Sigmoid colon (tissue), 7 donors: ENCODE measurements around the gene CFAP58. TPM values are rescaled to one million over a fixed set of nuclear protein-coding genes. Genes with fewer than 3 reads are reported as not detected.

Experiments
- DNase-seq: peaks from one replicate; pipeline ENCODE4 v3.0.0-alpha.2; 2019
- H3K27ac ChIP-seq, 4 donors: fragments of 200-600 bp; sonication (generic); one replicate each; pipeline ENCODE4 v1.5.1; 2016 to 2019; ENCODE audit warnings: mild to moderate bottlenecking in 1 of 4
- H3K27me3 ChIP-seq, 3 donors: fragments of 200-600 bp; sonication (generic); one replicate each; pipeline ENCODE4 v1.5.1; 2019; ENCODE audit warnings: mild to moderate bottlenecking in 1 of 3
- H3K36me3 ChIP-seq, 4 donors: fragments of 200-600 bp; sonication (generic); one replicate each; pipeline ENCODE4 v1.5.1; 2016 to 2019
- H3K4me1 ChIP-seq, 4 donors: fragments of 200-600 bp; sonication (generic); one replicate each; pipeline ENCODE4 v1.5.1; 2017 to 2019
- H3K4me3 ChIP-seq, 4 donors: fragments of 200-600 bp; sonication (generic); one replicate each; pipeline ENCODE4 v1.5.1; 2017 to 2019; ENCODE audit warnings: mild to moderate bottlenecking in 2 of 4, moderate library complexity in 1 of 4
- H3K9me3 ChIP-seq, 4 donors: fragments of 200-600 bp in 3 of 4; sonication (generic) in 3 of 4; one replicate each; pipeline versions ENCODE4 v1.5.1 to v1.6.1; 2013 to 2019
- EP300 ChIP-seq, 4 donors: sonication (generic); formaldehyde crosslinking; IDR thresholded peaks; one replicate each; pipeline ENCODE4 v1.6.1; 2017; ENCODE audit warnings: antibody characterized with exemption in 4 of 4
- POLR2A ChIP-seq, 2 donors: fragments of 450-650 bp; IDR thresholded peaks; one replicate each; pipeline ENCODE4 v1.6.1; 2016; ENCODE audit warnings: antibody characterized with exemption in 2 of 2, mild to moderate bottlenecking in 2 of 2, moderate library complexity in 2 of 2
- POLR2AphosphoS5 ChIP-seq, 4 donors: sonication (generic); formaldehyde crosslinking; IDR thresholded peaks; one replicate each; pipeline ENCODE4 v1.6.1; 2017; ENCODE audit warnings: antibody characterized with exemption in 4 of 4
- WGBS, 2 donors: extraction: QIAGEN DNeasy Blood & Tissue Kit; methylation state at CpG; one replicate each; pipeline ENCODE4 v1.1.7; 2013; 5-methylcytosine and 5-hydroxymethylcytosine counted together
- intact Hi-C: fragments of 100-400 bp; cut with DNase I; formaldehyde crosslinking; loops from one replicate; pipeline ENCODE4 v1.15.1; 2023
- polyA plus RNA-seq, 3 donors: library from polyadenylated mRNA; stranded (reverse); fragments of 200-250 nt; gene quantifications; one replicate each; pipeline ENCODE4 v1.2.3, GENCODE V29; 2013
- total RNA-seq, 4 donors: library from RNA; depleted of rRNA; stranded (reverse); fragments of >200 nt; gene quantifications; one replicate each; pipeline ENCODE4 v1.1.0, GENCODE V29; 2016
- TF ChIP-seq, protein P1 (sequence below), 4 experiments: fragments of 450-650 bp in 3 of 4; fragments of 200-600 bp in 1 of 4; IDR thresholded peaks; one replicate each; pipeline ENCODE4 v1.5.1; 2016 to 2019; ENCODE audit warnings: antibody characterized with exemption in 4 of 4, mild to moderate bottlenecking in 3 of 4, moderate library complexity in 2 of 4
- donor health status: healthy with polysubstance abuse.
- donor health status: Bipolar disorder and iron deficiency.
- donor health status: healthy.

Gene CFAP58
- total and polyA plus RNA-seq, 7 donors = 0.09 to 1.1 (median 0.55) TPM; not detected in 2

DNA sequence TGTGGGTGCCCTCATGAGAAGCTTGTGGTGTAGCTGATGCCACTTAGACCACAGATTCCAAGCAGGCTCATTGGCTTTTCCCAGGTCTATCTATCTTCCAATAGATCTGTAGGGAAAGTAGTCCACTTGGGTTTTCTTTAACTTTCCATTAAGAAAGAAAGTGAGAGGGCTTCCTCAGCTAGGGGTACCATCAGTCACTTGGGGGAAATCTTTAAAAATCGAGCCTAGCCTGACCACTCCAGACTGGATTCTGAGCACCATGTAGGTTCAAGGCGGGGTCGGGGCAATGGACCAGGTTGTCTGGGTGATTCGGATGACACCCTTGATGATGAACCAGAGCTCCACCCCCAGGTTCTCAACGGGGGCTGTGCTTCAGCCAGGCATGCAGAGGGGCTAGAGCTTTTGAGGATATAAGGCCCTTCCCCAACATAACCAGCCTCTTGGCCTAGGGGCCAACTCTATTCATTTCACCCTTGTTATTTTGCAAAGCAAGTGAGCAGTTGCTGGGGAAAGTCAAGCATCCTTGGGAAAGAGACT, 42.4 kb upstream of the CFAP58 start:
- TF ChIP-seq, protein P1, sequence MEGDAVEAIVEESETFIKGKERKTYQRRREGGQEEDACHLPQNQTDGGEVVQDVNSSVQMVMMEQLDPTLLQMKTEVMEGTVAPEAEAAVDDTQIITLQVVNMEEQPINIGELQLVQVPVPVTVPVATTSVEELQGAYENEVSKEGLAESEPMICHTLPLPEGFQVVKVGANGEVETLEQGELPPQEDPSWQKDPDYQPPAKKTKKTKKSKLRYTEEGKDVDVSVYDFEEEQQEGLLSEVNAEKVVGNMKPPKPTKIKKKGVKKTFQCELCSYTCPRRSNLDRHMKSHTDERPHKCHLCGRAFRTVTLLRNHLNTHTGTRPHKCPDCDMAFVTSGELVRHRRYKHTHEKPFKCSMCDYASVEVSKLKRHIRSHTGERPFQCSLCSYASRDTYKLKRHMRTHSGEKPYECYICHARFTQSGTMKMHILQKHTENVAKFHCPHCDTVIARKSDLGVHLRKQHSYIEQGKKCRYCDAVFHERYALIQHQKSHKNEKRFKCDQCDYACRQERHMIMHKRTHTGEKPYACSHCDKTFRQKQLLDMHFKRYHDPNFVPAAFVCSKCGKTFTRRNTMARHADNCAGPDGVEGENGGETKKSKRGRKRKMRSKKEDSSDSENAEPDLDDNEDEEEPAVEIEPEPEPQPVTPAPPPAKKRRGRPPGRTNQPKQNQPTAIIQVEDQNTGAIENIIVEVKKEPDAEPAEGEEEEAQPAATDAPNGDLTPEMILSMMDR (IDR thresholded peaks at IDR 0.05) = no peak
- peak in 1 of 4 donors; percentile 1 for TF ChIP-seq POLR2AphosphoS5 (IDR thresholded peaks at IDR 0.05)
- peak; percentile 55 for DNase-seq
- intact Hi-C loops = no loop called here
- no peak overlapping the region for H3K27ac ChIP-seq
- H3K4me3 ChIP-seq = no peak overlapping the region
- H3K9me3 ChIP-seq = no peaks in the 10 kb centered on the region
- no peaks in the 10 kb centered on the region for H3K27me3 ChIP-seq
- 86% methylated on average over 5 of the region's 5 CpGs for WGBS, 2 donors
- peaks cover 0 to 12% (median 3%) of the 10 kb centered on the region in 4 donors for H3K4me1 ChIP-seq
- H3K36me3 ChIP-seq = peaks cover 19 to 49% (median 35%) of the 10 kb centered on the region in 4 donors

DNA sequence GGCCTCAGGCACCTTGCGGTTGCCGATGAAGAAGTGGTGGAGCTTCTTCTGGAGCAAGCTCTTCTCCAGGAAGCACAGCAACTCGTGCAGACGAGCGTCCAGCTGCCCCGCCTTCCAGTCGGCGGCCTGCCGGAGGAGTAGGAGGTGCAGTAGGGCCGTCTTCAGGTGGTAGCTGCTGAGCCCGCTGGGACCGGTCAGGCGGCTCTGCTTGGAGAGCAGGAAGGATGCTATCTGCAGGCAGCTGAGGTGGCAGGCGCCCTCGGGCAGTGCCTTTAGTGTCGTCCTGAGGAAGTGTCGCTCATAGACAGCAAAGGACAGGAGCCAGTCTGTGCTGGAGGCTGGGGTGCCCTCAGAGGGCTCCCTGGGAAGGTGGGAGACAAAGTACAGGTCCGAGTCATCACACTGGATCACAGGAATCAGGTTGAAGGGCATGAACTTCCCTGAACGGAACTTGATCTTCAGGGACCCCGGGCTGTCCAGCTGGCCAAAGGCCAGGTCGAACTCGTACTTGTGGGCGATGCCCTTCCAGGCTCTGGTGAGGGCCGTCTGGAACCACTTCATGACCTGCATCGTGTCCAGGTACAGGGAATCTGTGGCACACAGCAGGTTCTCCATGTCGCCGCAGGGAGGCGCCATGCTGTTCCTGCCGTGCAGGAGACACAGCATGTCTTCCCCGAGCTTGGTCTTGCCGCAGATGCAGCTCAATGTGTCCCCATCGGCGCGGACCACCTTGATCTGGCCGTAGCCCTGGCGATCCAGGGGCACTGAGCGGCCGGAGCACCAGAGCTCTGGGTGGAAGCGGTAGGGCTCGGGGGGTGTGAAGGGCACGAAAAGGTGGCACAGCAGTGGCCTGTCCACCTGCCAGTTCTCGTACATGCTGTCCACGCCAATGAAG, 38.8 kb upstream of the CFAP58 start:
- Histone ChIP-seq H3K4me3 (no peak overlapping the region), H3K27ac (no peak overlapping the region), H3K36me3 (peaks cover 19 to 49% (median 35%) of the 10 kb centered on the region in 4 donors), H3K27me3 (no peaks in the 10 kb centered on the region), H3K4me1 (peaks cover 0 to 47% (median 36%) of the 10 kb centered on the region in 4 donors), H3K9me3 (no peaks in the 10 kb centered on the region)
- peak; percentile 63 for DNase-seq
- 95 to 96% methylated on average over 43 of the region's 43 CpGs for WGBS, 2 donors
- intact Hi-C loops = no loop called here
- TF ChIP-seq POLR2AphosphoS5 (IDR thresholded peaks at IDR 0.05) (no peak), POLR2A (IDR thresholded peaks at IDR 0.05) (no peak), EP300 (IDR thresholded peaks at IDR 0.05) (no peak)
- TF ChIP-seq, protein P1 (IDR thresholded peaks at IDR 0.05) = no peak

DNA sequence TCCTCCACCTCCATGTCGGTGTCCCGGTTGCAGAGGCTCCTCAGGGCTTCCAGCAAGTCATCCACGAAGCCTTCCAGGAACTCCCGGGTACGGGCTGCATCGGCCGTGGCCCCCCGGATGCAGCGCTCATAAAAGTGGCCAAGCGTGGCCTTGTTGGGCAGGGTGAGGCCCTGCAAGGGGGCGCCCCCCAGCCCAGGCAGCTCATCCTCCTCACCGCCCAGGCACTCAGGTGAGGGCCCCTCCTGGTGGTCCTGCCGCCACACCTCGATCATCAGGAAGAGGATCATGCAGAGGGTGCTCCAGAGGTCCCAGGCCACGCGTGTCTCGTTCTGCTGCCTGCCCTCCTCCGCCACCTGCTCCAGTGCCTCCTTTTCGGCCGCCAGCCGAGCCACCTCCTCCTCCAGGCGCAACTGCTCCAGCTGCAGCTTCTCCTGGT, 38.1 kb upstream of the CFAP58 start:
- Histone ChIP-seq H3K27ac (peak overlapping the region in 1 of 4 donors; percentile 75), H3K4me1 (peaks cover 0 to 45% (median 40%) of the 10 kb centered on the region in 4 donors), H3K4me3 (no peak overlapping the region), H3K9me3 (no peaks in the 10 kb centered on the region), H3K36me3 (peaks cover 19 to 49% (median 35%) of the 10 kb centered on the region in 4 donors), H3K27me3 (no peaks in the 10 kb centered on the region)
- intact Hi-C loops = no loop called here
- WGBS, 2 donors = 97 to 98% methylated on average over 22 of the region's 22 CpGs
- peak; percentile 60 for DNase-seq
- TF ChIP-seq POLR2A (IDR thresholded peaks at IDR 0.05) = no peak

DNA sequence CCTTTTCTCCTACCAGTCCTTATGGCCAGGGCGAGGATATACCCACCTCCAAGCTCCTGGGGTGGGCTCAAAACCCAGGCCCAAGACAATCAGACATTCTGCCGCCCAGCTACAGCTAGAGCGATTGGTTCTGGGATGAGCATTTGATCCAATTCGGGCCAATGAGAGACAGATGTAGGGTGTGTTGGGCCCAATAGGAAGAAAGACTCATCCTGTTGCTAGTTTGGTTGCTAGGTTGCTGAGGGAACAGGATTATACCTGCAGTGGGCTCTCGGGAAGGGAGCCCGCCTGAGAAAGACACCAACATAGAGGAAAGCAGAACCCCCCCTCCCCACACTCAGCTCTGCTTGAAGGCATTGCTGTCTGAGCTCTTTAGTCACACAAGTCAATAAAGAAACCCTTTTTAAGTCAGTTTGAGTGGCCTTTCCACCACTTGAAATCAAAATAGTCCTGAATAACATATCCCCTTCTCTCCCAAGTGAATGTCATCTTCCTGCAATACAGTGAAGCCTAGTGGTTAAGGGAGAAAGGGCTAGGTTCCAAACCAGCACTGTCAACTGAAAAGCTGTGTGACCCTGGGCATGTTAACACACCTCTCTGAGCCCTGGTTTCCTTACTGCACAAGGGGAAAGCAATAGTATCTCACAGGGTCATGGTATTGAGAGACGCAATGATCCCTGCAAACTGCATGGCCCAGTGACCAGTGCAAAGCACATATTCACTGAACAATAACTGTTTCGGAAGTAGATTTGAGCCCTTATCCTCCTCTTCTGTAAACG, 37.1 kb upstream of the CFAP58 start:
- intact Hi-C loops = no loop called here
- peak; percentile 20 for DNase-seq
- peak overlapping the region; percentile 29 to 75 (median 60) for H3K27ac ChIP-seq
- H3K4me3 ChIP-seq = no peak overlapping the region
- H3K27me3 ChIP-seq = no peaks in the 10 kb centered on the region
- no peak for TF ChIP-seq EP300 (IDR thresholded peaks at IDR 0.05)
- no peak for TF ChIP-seq POLR2A (IDR thresholded peaks at IDR 0.05)
- no peak for TF ChIP-seq POLR2AphosphoS5 (IDR thresholded peaks at IDR 0.05)
- TF ChIP-seq, protein P1 (IDR thresholded peaks at IDR 0.05) = no peak
- H3K9me3 ChIP-seq = no peaks in the 10 kb centered on the region
- H3K36me3 ChIP-seq = peaks cover 19 to 39% (median 35%) of the 10 kb centered on the region in 4 donors
- peaks cover 0 to 55% (median 49%) of the 10 kb centered on the region in 4 donors for H3K4me1 ChIP-seq
- WGBS, 2 donors = 91 to 92% methylated on average over 9 of the region's 9 CpGs
